Adrenal gland (tissue), 5 donors: ENCODE data around the gene ANKMY1.

Experiments
- POLR2A ChIP-seq, 2 donors: fragments of 450-650 bp; IDR thresholded peaks; one replicate each; pipeline ENCODE4 v1.6.1; 2017; ENCODE audit warnings: antibody characterized with exemption in 2 of 2, mild to moderate bottlenecking in 2 of 2, moderate library complexity in 1 of 2
- TF ChIP-seq, protein P1 (sequence below), 6 experiments: fragments of 450-650 bp in 4 of 6; fragments of 200-600 bp in 2 of 6; sonication (generic) in 1 of 6; IDR thresholded peaks; 1 replicate in 5 of 6; 2 replicates in 1 of 6; pipeline versions ENCODE4 v1.5.1 to v1.8.0; 2016 to 2021; ENCODE audit warnings: antibody characterized with exemption in 6 of 6, mild to moderate bottlenecking in 2 of 6, moderate library complexity in 1 of 6
- donor health status: DM: no; HTN: no; CAD: no.

DNA sequence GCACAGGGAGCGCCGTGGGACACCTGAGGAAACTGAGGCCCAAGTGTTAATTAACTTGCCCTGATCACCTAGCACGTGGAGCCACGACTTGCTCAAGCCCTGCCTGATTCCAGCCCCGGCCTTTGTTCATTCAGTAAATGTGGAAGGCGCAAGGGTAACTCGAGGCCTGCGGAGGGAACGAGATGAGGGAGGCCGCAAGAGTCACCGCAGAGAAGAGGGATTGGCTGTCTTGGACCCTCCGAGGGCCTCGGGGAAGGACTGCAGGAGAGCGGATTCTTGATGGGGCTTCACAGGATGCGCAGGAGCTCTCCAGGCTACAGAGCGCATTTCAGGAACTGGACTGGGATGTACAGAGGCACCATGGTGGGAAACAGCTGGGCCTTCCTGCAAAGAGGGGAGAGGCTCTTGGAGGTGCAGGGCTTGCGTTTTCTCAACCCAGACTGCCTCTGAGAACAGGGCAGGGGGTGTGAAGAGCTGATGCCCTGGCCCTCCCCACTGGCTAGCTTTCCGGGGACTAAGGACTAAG, 511 bp upstream of the ANKMY1 start:
- TF ChIP-seq, protein P1, sequence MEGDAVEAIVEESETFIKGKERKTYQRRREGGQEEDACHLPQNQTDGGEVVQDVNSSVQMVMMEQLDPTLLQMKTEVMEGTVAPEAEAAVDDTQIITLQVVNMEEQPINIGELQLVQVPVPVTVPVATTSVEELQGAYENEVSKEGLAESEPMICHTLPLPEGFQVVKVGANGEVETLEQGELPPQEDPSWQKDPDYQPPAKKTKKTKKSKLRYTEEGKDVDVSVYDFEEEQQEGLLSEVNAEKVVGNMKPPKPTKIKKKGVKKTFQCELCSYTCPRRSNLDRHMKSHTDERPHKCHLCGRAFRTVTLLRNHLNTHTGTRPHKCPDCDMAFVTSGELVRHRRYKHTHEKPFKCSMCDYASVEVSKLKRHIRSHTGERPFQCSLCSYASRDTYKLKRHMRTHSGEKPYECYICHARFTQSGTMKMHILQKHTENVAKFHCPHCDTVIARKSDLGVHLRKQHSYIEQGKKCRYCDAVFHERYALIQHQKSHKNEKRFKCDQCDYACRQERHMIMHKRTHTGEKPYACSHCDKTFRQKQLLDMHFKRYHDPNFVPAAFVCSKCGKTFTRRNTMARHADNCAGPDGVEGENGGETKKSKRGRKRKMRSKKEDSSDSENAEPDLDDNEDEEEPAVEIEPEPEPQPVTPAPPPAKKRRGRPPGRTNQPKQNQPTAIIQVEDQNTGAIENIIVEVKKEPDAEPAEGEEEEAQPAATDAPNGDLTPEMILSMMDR (IDR thresholded peaks at IDR 0.05): no peak
- TF ChIP-seq POLR2A (IDR thresholded peaks at IDR 0.05): no peak
